ENCODE data around the gene RPL38.
A peak's percentile ranks its signal among the peaks of the same experiment; 100 is the strongest.

Gene RPL38

GRCh38 chr17:74203439-74204240, at the start of gene RPL38:
Gene RPL38 (plus strand): TSS chr17:74203678. CDS start chr17:74203956, 278 bp downstream.
- DNase-seq (ENCODE audit: low spot score): peak; percentile 95

- DNase-seq (ENCODE audit: low spot score): no peak
These were observed 49.6 kb upstream of the RPL38 start for GRCh38 chr17:74153821-74154430.

- DNase-seq (ENCODE audit: low spot score): no peak
These were observed 46.6 kb upstream of the RPL38 start for GRCh38 chr17:74156878-74157277.

- DNase-seq (ENCODE audit: low spot score): no peak
These were observed 46.1 kb upstream of the RPL38 start for GRCh38 chr17:74157366-74157765.

- DNase-seq (ENCODE audit: low spot score): no peak
These were observed 44.7 kb upstream of the RPL38 start for GRCh38 chr17:74158761-74159160.

- DNase-seq (ENCODE audit: low spot score): no peak
These were observed 44.1 kb upstream of the RPL38 start for GRCh38 chr17:74159226-74159840.

- no peak for DNase-seq (ENCODE audit: low spot score)
These were observed 42.6 kb upstream of the RPL38 start for GRCh38 chr17:74160656-74161502.

- no peak for DNase-seq (ENCODE audit: low spot score)
These were observed 42.0 kb upstream of the RPL38 start for GRCh38 chr17:74161503-74161875.

- DNase-seq (ENCODE audit: low spot score): no peak
These were observed 40.1 kb upstream of the RPL38 start for GRCh38 chr17:74163271-74163821.

GRCh38 chr17:74163836-74164235, 39.6 kb upstream of the RPL38 start:
- no peak for DNase-seq (ENCODE audit: low spot score)

- no peak for DNase-seq (ENCODE audit: low spot score)
These were observed 38.9 kb upstream of the RPL38 start for GRCh38 chr17:74164446-74165045.

GRCh38 chr17:74165797-74166365, 37.6 kb upstream of the RPL38 start:
- no peak for DNase-seq (ENCODE audit: low spot score)

- no peak for DNase-seq (ENCODE audit: low spot score)
These were observed 32.6 kb upstream of the RPL38 start for GRCh38 chr17:74170924-74171323.

- DNase-seq (ENCODE audit: low spot score): no peak
These were observed 30.8 kb upstream of the RPL38 start for GRCh38 chr17:74172700-74173099.

GRCh38 chr17:74176546-74177001, 26.9 kb upstream of the RPL38 start:
- DNase-seq (ENCODE audit: low spot score): peak; percentile 55

GRCh38 chr17:74177018-74177450, 26.4 kb upstream of the RPL38 start:
- DNase-seq (ENCODE audit: low spot score): no peak

- DNase-seq (ENCODE audit: low spot score): no peak
These were observed 23.9 kb upstream of the RPL38 start for GRCh38 chr17:74179576-74179975.

GRCh38 chr17:74180336-74180735, 23.1 kb upstream of the RPL38 start:
- DNase-seq (ENCODE audit: low spot score): no peak

- DNase-seq (ENCODE audit: low spot score): no peak
These were observed 22.1 kb upstream of the RPL38 start for GRCh38 chr17:74181341-74181740.

GRCh38 chr17:74182041-74182723, 21.3 kb upstream of the RPL38 start:
- no peak for DNase-seq (ENCODE audit: low spot score)
